Liver (tissue), 9 donors: ENCODE measurements around the gene PIGM. TPM values are rescaled to one million over a fixed set of nuclear protein-coding genes. Genes with fewer than 3 reads are reported as not detected.
A peak's percentile ranks its signal among the peaks of the same experiment; 100 is the strongest.

Experiments
- DNase-seq: peaks from one replicate; pipeline ENCODE4 v3.0.0-alpha.2; 2017; ENCODE audit warnings: low spot score
- H3K27ac ChIP-seq, 2 donors: one replicate each; pipeline ENCODE4 v1.7.0; 2013; ENCODE audit warnings: inconsistent platforms in 2 of 2, low read length in 2 of 2, control low read depth in 1 of 2, low read depth in 1 of 2, mild to moderate bottlenecking in 1 of 2
- H3K27me3 ChIP-seq, 4 donors: one replicate each; pipeline versions ENCODE4 v1.6.1 to v1.7.0; 2013; ENCODE audit warnings: low read length in 3 of 4, inconsistent platforms in 1 of 4, mild to moderate bottlenecking in 1 of 4, moderate library complexity in 1 of 4; ENCODE audit not compliant: control insufficient read depth in 4 of 4, insufficient read depth in 4 of 4
- H3K36me3 ChIP-seq, 4 donors: one replicate each; pipeline versions ENCODE4 v1.6.1 to v1.7.0; 2013; ENCODE audit warnings: low read length in 3 of 4, mild to moderate bottlenecking in 3 of 4, low read depth in 1 of 4, moderate library complexity in 1 of 4; ENCODE audit not compliant: control insufficient read depth in 4 of 4, insufficient read depth in 3 of 4
- H3K4me1 ChIP-seq, 4 donors: one replicate each; pipeline versions ENCODE4 v1.6.1 to v1.7.0; 2013; ENCODE audit warnings: low read length in 3 of 4, mild to moderate bottlenecking in 3 of 4, moderate library complexity in 1 of 4; ENCODE audit not compliant: control insufficient read depth in 4 of 4, insufficient read depth in 4 of 4
- H3K4me3 ChIP-seq, 3 donors: one replicate each; pipeline versions ENCODE4 v1.6.1 to v1.7.0; 2013; ENCODE audit warnings: low read length in 3 of 3, control low read depth in 1 of 3, low read depth in 1 of 3, mild to moderate bottlenecking in 1 of 3
- H3K9ac ChIP-seq, 2 donors: one replicate each; pipeline ENCODE4 v1.7.0; 2013; ENCODE audit warnings: low read length in 2 of 2, mild to moderate bottlenecking in 2 of 2, moderate library complexity in 2 of 2, control low read depth in 1 of 2, low read depth in 1 of 2
- H3K9me3 ChIP-seq, 4 donors: one replicate each; pipeline versions ENCODE4 v1.6.1 to v1.7.0; 2013; ENCODE audit warnings: low read length in 3 of 4; ENCODE audit not compliant: control insufficient read depth in 4 of 4
- ATF3 ChIP-seq: IDR thresholded peaks from 2 replicates; pipeline ENCODE4 v1.6.1; 2016; ENCODE audit warnings: antibody characterized with exemption
- CTCF ChIP-seq: fragments of 150-350 bp; IDR thresholded peaks from 2 replicates; pipeline ENCODE4 v1.5.1; 2017; ENCODE audit warnings: improper control_type of control experiment, low read depth, low read length; ENCODE audit not compliant: missing input control
- EGR1 ChIP-seq, 2 donors: IDR thresholded peaks; 2 replicates each; pipeline ENCODE4 v1.6.1; 2016 to 2018; ENCODE audit warnings: antibody characterized with exemption in 2 of 2, low read depth in 2 of 2
- GABPA ChIP-seq, 2 donors: IDR thresholded peaks in 1 of 2; conservative IDR thresholded peaks in 1 of 2; 2 replicates each; pipeline ENCODE4 v1.6.1; 2016; ENCODE audit warnings: antibody characterized with exemption in 2 of 2, mild to moderate bottlenecking in 1 of 2, moderate library complexity in 1 of 2
- HNF4A ChIP-seq, 2 donors: conservative IDR thresholded peaks; 2 replicates each; pipeline ENCODE4 v1.6.1; 2016; ENCODE audit warnings: antibody characterized with exemption in 2 of 2, mild to moderate bottlenecking in 2 of 2
- HNF4G ChIP-seq: IDR thresholded peaks from 2 replicates; pipeline ENCODE4 v1.6.1; 2016; ENCODE audit warnings: antibody characterized with exemption
- RAD21 ChIP-seq, 2 donors: IDR thresholded peaks; 2 replicates each; pipeline ENCODE4 v1.6.1; 2016; ENCODE audit warnings: antibody characterized with exemption in 2 of 2, mild to moderate bottlenecking in 2 of 2
- REST ChIP-seq: IDR thresholded peaks from 2 replicates; pipeline ENCODE4 v1.6.1; 2016; ENCODE audit warnings: antibody characterized with exemption, mild to moderate bottlenecking
- RXRA ChIP-seq, 2 donors: IDR thresholded peaks; 2 replicates each; pipeline ENCODE4 v1.6.1; 2017 to 2018; ENCODE audit warnings: antibody characterized with exemption in 2 of 2, mild to moderate bottlenecking in 1 of 2
- SP1 ChIP-seq: IDR thresholded peaks from 2 replicates; pipeline ENCODE4 v1.6.1; 2018; ENCODE audit warnings: antibody characterized with exemption, mild to moderate bottlenecking
- ZBTB33 ChIP-seq: IDR thresholded peaks from 2 replicates; pipeline ENCODE4 v1.6.1; 2016; ENCODE audit warnings: antibody characterized with exemption
- WGBS: extraction: QIAGEN DNeasy Blood & Tissue Kit; methylation state at CpG from one replicate; pipeline ENCODE4 v1.1.7; 2013; 5-methylcytosine and 5-hydroxymethylcytosine counted together
- polyA plus RNA-seq, 2 donors: library from polyadenylated mRNA; stranded (reverse) in 1 of 2; unstranded in 1 of 2; fragments of 200-250 nt in 1 of 2; fragments of >200 nt in 1 of 2; fragmentation: Nextera tagmentation in 1 of 2; extraction: Ambion mirVana in 1 of 2; gene quantifications; one replicate each; pipeline versions ENCODE4 v1.2.1 to v1.2.3, GENCODE V29; 2013 to 2015
- total RNA-seq, 2 donors: library from RNA; depleted of rRNA; stranded (reverse); fragments of >200 nt; gene quantifications; one replicate each; pipeline ENCODE4 v1.2.3, GENCODE V29; 2014
- donor health status: healthy.
- donor health status: healthy.
- donor health status: healthy.
- donor health status: healthy.
- donor health status: healthy.

PIGM gene
- total and polyA plus RNA-seq, 4 donors: 2.9 to 4.2 (median 3.6) TPM

- Histone ChIP-seq H3K36me3 (no peaks in the 10 kb centered on the region), H3K4me1 (peaks cover 0 to 11% (median 5%) of the 10 kb centered on the region in 4 donors), H3K9me3 (no peaks in the 10 kb centered on the region), H3K27me3 (no peaks in the 10 kb centered on the region), H3K27ac (no peak overlapping the region), H3K9ac (no peak overlapping the region), H3K4me3 (no peak overlapping the region)
- no peak for DNase-seq
- 87% methylated on average over 2 of the region's 2 CpGs for WGBS
- TF ChIP-seq REST: no peak
Observed at GRCh38 chr1:159993911-159994310, 37.9 kb downstream of the PIGM start.

- TF ChIP-seq ZBTB33: no peak
- no peak for TF ChIP-seq EGR1 (IDR thresholded peaks at IDR 0.05; ENCODE audit: low read depth in 2 of 2)
- no peak for TF ChIP-seq HNF4A (conservative IDR thresholded peaks at IDR 0.05)
- TF ChIP-seq ATF3: no peak
- TF ChIP-seq CTCF: no peak
- TF ChIP-seq REST: no peak
- no peak for TF ChIP-seq RAD21 (IDR thresholded peaks at IDR 0.05)
- TF ChIP-seq RXRA (IDR thresholded peaks at IDR 0.05): no peak
- no peak for TF ChIP-seq SP1
- no peak for TF ChIP-seq GABPA (IDR thresholded peaks at IDR 0.05 in 1 of 2, conservative IDR thresholded peaks at IDR 0.05 in 1 of 2)
- TF ChIP-seq HNF4G: no peak
- Histone ChIP-seq H3K4me3 (no peak overlapping the region), H3K27ac (peak overlapping the region; percentile 54 to 73), H3K36me3 (no peaks in the 10 kb centered on the region), H3K9me3 (no peaks in the 10 kb centered on the region), H3K27me3 (no peaks in the 10 kb centered on the region), H3K9ac (no peak overlapping the region), H3K4me1 (peaks cover 0 to 11% (median 5%) of the 10 kb centered on the region in 4 donors)
- no peak for DNase-seq
- 98% methylated on average over 1 of the region's 1 CpG for WGBS
Observed at GRCh38 chr1:159992161-159992560, 39.6 kb downstream of the PIGM start.
